Endothelial cell (in vitro differentiated cells): Measurements from ENCODE around the gene RNU6-1. TPM values are rescaled to one million over a fixed set of nuclear protein-coding genes. Genes with fewer than 3 reads are reported as not detected.

Experiments
- DNase-seq: peaks from one replicate; pipeline ENCODE4 v3.0.0; 2021; ENCODE audit warnings: low spot score
- H3K27ac Mint-ChIP-seq: one replicate; pipeline ENCODE4 v1.8.0; 2021; ENCODE audit warnings: mixed read lengths, inconsistent platforms; ENCODE audit not compliant: unreplicated experiment
- H3K27me3 Mint-ChIP-seq: one replicate; pipeline ENCODE4 v1.8.0; 2021; ENCODE audit warnings: mild to moderate bottlenecking, moderate library complexity, mixed read lengths, inconsistent platforms; ENCODE audit not compliant: unreplicated experiment
- H3K36me3 Mint-ChIP-seq: one replicate; pipeline ENCODE4 v1.8.0; 2021; ENCODE audit warnings: mild to moderate bottlenecking, low read depth, mixed read lengths, inconsistent platforms; ENCODE audit not compliant: unreplicated experiment
- H3K4me1 Mint-ChIP-seq: one replicate; pipeline ENCODE4 v1.8.0; 2021; ENCODE audit warnings: mild to moderate bottlenecking, mixed read lengths, inconsistent platforms; ENCODE audit not compliant: unreplicated experiment
- H3K4me3 Mint-ChIP-seq: one replicate; pipeline ENCODE4 v1.8.0; 2021; ENCODE audit warnings: mild to moderate bottlenecking, mixed read lengths, inconsistent platforms; ENCODE audit not compliant: unreplicated experiment
- H3K9me3 Mint-ChIP-seq: one replicate; pipeline ENCODE4 v1.8.0; 2021; ENCODE audit warnings: mixed read lengths, inconsistent platforms; ENCODE audit not compliant: unreplicated experiment
- total RNA-seq: library from RNA; stranded (reverse); fragmentation: NEBNext Ultra II Directional; extraction: Animal tissue kit (Norgen Biotek cat#: 25700); gene quantifications from one replicate; pipeline ENCODE4 v1.2.1, GENCODE V29; 2021; ENCODE audit not compliant: unreplicated experiment
- TF ChIP-seq, protein P1 (sequence below): fragments of 200-600 bp; sonication (generic); IDR thresholded peaks from one replicate; pipeline ENCODE4 v1.5.0; 2021; ENCODE audit warnings: antibody characterized with exemption; ENCODE audit not compliant: unreplicated experiment

RNU6-1 gene
- total RNA-seq, 1 donor from 2014 or later = not detected

GRCh38 chr15:67859331-67859946 is 19.6 kb upstream of the RNU6-1 start:
- no peaks in the 10 kb centered on the region for H3K36me3 Mint-ChIP-seq
- peaks cover 8% of the 10 kb centered on the region for H3K4me1 Mint-ChIP-seq
- no peak overlapping the region for H3K27ac Mint-ChIP-seq
- no peaks in the 10 kb centered on the region for H3K9me3 Mint-ChIP-seq
- TF ChIP-seq, protein P1, sequence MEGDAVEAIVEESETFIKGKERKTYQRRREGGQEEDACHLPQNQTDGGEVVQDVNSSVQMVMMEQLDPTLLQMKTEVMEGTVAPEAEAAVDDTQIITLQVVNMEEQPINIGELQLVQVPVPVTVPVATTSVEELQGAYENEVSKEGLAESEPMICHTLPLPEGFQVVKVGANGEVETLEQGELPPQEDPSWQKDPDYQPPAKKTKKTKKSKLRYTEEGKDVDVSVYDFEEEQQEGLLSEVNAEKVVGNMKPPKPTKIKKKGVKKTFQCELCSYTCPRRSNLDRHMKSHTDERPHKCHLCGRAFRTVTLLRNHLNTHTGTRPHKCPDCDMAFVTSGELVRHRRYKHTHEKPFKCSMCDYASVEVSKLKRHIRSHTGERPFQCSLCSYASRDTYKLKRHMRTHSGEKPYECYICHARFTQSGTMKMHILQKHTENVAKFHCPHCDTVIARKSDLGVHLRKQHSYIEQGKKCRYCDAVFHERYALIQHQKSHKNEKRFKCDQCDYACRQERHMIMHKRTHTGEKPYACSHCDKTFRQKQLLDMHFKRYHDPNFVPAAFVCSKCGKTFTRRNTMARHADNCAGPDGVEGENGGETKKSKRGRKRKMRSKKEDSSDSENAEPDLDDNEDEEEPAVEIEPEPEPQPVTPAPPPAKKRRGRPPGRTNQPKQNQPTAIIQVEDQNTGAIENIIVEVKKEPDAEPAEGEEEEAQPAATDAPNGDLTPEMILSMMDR = no peak
- H3K4me3 Mint-ChIP-seq = no peak overlapping the region
- DNase-seq = no peak
- H3K27me3 Mint-ChIP-seq = peaks cover 1% of the 10 kb centered on the region

GRCh38 chr15:67857220-67857619 is 17.4 kb upstream of the RNU6-1 start:
- H3K9me3 Mint-ChIP-seq = no peaks in the 10 kb centered on the region
- peaks cover 1% of the 10 kb centered on the region for H3K27me3 Mint-ChIP-seq
- H3K36me3 Mint-ChIP-seq = no peaks in the 10 kb centered on the region
- DNase-seq = no peak
- H3K4me3 Mint-ChIP-seq = no peak overlapping the region
- no peak overlapping the region for H3K27ac Mint-ChIP-seq
- TF ChIP-seq, protein P1 = no peak
- H3K4me1 Mint-ChIP-seq = peaks cover 10% of the 10 kb centered on the region

DNA sequence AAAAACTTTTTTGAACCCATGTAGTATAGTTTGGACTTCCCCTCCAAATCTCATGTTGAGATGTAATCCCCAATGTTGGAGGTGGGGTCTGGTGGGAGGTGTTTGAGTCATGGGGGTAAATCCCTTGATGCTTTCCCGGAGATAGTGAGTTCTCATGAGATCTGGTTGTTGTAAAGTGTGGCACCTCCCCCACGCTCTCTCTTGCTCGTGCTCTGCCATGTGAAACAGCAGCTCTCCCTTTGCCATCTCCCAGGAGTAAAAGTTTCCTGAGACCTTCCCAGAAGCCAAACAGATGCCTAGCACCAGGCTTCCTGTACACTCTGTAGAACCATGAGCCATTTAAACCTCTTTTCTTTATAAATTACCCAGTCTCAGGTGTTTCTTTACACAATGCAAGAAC is 16.0 kb upstream of the RNU6-1 start:
- Mint-ChIP-seq H3K4me3 (no peak overlapping the region), H3K27me3 (no peaks in the 10 kb centered on the region), H3K4me1 (peaks cover 10% of the 10 kb centered on the region), H3K36me3 (no peaks in the 10 kb centered on the region), H3K9me3 (no peaks in the 10 kb centered on the region), H3K27ac (no peak overlapping the region)
- no peak for DNase-seq
- TF ChIP-seq, protein P1 = no peak

DNA sequence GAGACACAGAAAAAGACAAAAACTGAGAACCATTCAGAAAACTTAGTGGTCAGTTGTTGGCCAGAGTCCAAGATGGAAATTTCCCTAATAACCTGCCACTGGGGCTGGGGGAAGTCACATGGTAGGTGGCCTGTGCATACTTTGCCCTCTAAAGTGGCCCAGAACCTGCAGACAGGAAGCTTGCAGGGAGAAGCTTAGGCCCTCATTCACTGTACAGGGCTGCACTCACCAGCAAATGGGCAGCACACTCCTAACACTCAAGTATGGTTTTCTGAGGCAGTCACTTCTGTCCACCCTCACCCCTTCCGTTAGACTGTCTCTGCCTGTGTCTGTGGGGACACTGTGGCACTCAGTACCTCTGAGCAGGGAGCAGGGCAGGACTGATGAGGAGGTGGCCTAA is 14.5 kb upstream of the RNU6-1 start:
- Mint-ChIP-seq H3K4me1 (peaks cover 10% of the 10 kb centered on the region), H3K9me3 (no peaks in the 10 kb centered on the region), H3K4me3 (no peak overlapping the region), H3K27me3 (no peaks in the 10 kb centered on the region), H3K36me3 (no peaks in the 10 kb centered on the region), H3K27ac (no peak overlapping the region)
- TF ChIP-seq, protein P1 = no peak
- no peak for DNase-seq

DNA sequence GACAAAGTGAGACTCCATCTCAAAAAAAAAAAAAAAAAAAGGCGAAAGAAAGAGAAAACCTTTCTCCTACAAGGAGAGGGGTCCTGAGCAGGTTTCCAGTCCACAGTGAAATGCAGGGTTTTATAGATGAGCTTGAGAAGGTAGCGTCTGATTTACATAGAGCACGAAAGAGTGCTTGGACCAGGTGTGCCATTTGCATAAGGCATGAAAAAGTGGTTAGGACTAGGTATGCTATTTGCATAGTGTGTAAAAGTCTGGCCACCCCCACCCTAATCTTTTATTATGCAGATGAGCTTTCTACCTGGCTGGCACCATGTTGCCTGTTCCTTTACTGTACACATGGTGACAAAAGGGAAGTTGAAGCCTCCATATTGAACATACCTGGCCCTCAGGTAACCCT is 13.6 kb upstream of the RNU6-1 start:
- H3K4me1 Mint-ChIP-seq = peaks cover 10% of the 10 kb centered on the region
- DNase-seq = no peak
- H3K27me3 Mint-ChIP-seq = peaks cover 3% of the 10 kb centered on the region
- no peaks in the 10 kb centered on the region for H3K36me3 Mint-ChIP-seq
- no peak overlapping the region for H3K4me3 Mint-ChIP-seq
- TF ChIP-seq, protein P1 = no peak
- H3K9me3 Mint-ChIP-seq = no peaks in the 10 kb centered on the region
- H3K27ac Mint-ChIP-seq = no peak overlapping the region
